ENCODE data around the gene RNPS1.
"Not testable (repeated sequence)": the region's sequence is repeated elsewhere in the genome, so short reads cannot be mapped to it uniquely, and the experiment has no call there.

The RNPS1 gene

GRCh38 chr16:2253293-2253692 is 14.6 kb downstream of the RNPS1 start:
- FAIRE-seq: no peak

GRCh38 chr16:2252806-2253148 is 15.1 kb downstream of the RNPS1 start:
- peak; percentile 69 for FAIRE-seq

- peak; percentile 98 for FAIRE-seq
These were observed 16.4 kb downstream of the RNPS1 start, which contains the start of gene ECI1 for GRCh38 chr16:2251296-2252111. TSS of gene ECI1 (minus strand) at chr16:2251587. CDS start at chr16:2251566, 21 bp downstream.

GRCh38 chr16:2250652-2251295 is 17.2 kb downstream of the RNPS1 start:
- no peak for FAIRE-seq

- no peak for FAIRE-seq
These were observed 21.5 kb downstream of the RNPS1 start for GRCh38 chr16:2246301-2246885.

- no peak for FAIRE-seq
These were observed 22.8 kb downstream of the RNPS1 start for GRCh38 chr16:2244926-2245795.

- no peak for FAIRE-seq
These were observed 23.6 kb downstream of the RNPS1 start for GRCh38 chr16:2244301-2244700.

GRCh38 chr16:2243781-2244180 is 24.1 kb downstream of the RNPS1 start:
- FAIRE-seq: no peak

- no peak for FAIRE-seq
These were observed 24.8 kb downstream of the RNPS1 start for GRCh38 chr16:2243031-2243528.

GRCh38 chr16:2242598-2242997 is 25.3 kb downstream of the RNPS1 start:
- FAIRE-seq: no peak

GRCh38 chr16:2240331-2240730 is 27.6 kb downstream of the RNPS1 start:
- not testable (repeated sequence) for FAIRE-seq

- FAIRE-seq: no peak
These were observed 28.9 kb downstream of the RNPS1 start for GRCh38 chr16:2238838-2239675.

- FAIRE-seq: no peak
These were observed 29.6 kb downstream of the RNPS1 start for GRCh38 chr16:2238150-2238837.

GRCh38 chr16:2237493-2238149 is 30.3 kb downstream of the RNPS1 start:
- no peak for FAIRE-seq

- FAIRE-seq: no peak
These were observed 30.8 kb downstream of the RNPS1 start for GRCh38 chr16:2237102-2237482.

GRCh38 chr16:2236337-2237101 is 31.4 kb downstream of the RNPS1 start, which contains the start of gene DNASE1L2:
TSS of gene DNASE1L2 (plus strand) at chr16:2236444. CDS start at chr16:2236817, 373 bp downstream.
- FAIRE-seq: no peak

- FAIRE-seq: no peak
These were observed 32.1 kb downstream of the RNPS1 start for GRCh38 chr16:2235695-2236336.

- no peak for FAIRE-seq
These were observed 32.7 kb downstream of the RNPS1 start for GRCh38 chr16:2235234-2235651.

GRCh38 chr16:2234813-2235170 is 33.1 kb downstream of the RNPS1 start:
- FAIRE-seq: no peak

Data from G401.6 (cell line).